DMS153 (cell line): ENCODE data around the gene ALLC.

Source experiments
- DNase-seq: peaks from one replicate; lab custom pipeline; 2025; lab: John Stamatoyannopoulos, UW

Gene ALLC

GRCh38 chr2:3725458-3726250 is 67.7 kb downstream of the ALLC start:
- DNase-seq = no peak

- no peak for DNase-seq
Measured at GRCh38 chr2:3726511-3726910, 68.5 kb downstream of the ALLC start.

DNA sequence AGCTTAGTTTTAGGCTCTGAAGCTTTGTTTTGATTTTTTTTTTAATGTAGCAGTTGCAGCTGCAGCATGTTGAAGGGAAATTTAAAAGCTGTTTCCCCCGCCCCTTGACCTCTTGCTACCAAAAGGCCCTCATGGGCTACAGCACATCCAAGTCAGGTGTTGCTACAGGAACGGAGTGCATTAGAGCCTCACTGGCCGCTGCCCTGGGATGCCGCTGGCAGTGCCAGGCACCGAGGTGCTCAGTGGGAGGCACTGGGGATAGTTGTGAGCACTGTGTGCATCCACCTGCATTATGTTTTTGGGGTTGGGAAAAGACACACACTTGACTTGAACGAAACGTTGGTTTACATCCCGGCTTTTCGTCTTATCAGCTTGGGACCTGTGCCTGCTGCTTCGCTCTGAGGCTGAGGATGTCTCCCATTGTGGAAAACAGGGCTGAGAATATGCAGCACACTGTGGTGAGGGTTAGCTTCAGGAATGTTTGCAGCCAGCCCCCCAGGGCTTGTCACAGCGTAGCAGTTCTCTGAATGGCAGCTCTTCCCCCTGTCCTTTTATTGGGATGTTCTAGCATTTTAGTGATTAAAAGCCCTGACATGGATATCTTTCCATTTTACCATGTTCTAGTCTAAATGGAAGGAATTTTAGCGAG is 69.5 kb downstream of the ALLC start:
- DNase-seq = no peak

- DNase-seq = no peak
Measured at GRCh38 chr2:3728104-3729054, 70.4 kb downstream of the ALLC start.

GRCh38 chr2:3729055-3729448 is 71.1 kb downstream of the ALLC start:
- no peak for DNase-seq

DNA sequence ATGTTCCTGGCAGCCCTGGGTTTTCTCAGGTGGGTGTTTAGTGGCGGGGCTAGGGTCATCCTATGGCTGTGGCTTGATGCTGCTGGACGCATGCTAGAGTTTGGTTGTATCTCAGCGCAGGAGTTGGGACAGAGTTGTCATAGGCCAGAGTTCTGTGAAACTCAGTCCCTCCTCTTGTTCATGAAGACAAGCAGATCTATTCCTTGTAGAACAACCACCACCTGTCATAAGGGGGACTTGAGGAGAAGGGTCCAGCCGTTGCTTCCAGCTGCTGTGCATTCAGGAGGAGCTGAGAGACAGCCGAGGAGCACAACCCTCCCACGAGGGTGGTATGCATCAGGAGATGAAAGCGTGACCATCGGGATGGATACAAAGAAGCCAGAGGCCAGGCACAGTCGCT is 71.8 kb downstream of the ALLC start:
- DNase-seq = no peak

DNA sequence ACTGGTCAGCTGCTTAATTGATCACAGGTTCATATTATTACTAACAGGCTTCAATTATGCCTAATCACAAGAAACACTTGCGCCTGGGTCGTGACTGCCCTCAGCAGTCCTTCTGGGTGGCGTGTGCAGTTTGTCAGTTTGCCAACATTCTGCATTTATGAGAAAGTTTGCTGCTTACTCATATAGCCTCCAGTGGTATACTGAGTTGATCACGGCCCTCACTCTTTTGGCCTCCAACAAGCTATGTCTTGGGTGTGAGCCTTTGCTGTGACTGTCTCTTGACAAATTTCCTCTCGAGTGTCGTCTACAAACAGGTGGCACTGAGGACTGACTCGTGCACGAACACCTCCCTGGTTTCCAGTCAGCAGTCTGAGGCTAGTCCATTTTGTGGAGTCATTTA is 72.6 kb downstream of the ALLC start:
- DNase-seq = no peak

GRCh38 chr2:3731829-3732228 is 73.8 kb downstream of the ALLC start:
- no peak for DNase-seq

DNA sequence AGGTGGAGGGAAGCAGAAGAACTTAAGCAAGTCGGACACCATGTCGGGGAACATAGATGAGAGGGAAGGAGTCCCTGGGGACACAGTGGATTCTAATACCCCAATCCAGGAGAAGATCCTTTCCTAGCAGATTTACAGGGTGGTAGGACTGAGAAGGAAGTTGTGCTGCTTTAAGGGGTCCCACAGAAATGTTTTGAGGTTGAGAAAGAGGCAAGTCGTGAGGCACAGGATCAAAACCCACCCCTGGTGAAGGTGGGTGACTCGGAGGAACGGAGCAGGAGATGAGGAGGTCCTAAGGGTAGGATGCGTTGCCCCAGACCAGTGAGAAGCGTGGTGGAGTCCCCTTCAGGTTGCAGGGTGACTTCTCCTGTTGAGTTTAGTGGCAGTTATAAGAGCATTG is 78.1 kb downstream of the ALLC start:
- no peak for DNase-seq

GRCh38 chr2:3737128-3737527 is 79.1 kb downstream of the ALLC start:
- no peak for DNase-seq

DNA sequence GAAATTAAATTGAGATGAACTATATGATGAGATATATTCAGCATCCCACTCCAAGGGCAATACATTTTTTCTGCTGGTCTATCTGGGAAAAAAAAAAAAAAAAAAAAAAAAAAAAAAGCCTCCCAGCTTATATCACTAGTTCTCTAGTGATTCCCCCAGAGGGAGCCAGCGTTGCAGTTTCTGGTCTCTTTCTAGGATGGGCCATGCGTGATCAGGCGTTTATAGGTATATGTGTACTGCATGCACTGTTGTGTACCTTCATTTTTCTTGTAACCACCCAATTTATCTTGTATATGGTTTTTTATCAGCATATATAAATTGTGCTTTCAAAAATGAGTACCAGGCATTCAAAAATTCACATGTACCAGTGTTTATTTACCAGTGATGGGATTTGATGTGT is 80.5 kb downstream of the ALLC start:
- no peak for DNase-seq

GRCh38 chr2:3739313-3739712 is 81.3 kb downstream of the ALLC start:
- no peak for DNase-seq

DNA sequence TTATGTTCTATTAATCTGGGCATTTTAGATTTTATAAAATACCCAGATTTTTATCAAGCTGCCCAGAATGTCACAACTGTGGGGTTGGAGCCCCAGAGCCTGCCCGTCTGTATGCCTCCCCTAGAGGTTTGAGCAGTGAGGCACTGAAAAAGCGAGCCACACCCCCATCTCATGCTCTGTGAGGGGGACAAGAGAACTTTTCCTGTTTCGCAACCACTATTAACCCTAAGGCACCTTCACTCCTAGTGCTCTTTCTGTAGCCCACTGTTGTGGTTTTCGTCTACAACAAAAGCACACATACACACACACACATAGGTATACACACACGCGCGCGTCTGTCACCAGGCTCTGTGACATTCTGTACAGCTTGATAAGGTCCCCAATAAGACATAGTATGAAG is 83.4 kb downstream of the ALLC start:
- DNase-seq = no peak

DNA sequence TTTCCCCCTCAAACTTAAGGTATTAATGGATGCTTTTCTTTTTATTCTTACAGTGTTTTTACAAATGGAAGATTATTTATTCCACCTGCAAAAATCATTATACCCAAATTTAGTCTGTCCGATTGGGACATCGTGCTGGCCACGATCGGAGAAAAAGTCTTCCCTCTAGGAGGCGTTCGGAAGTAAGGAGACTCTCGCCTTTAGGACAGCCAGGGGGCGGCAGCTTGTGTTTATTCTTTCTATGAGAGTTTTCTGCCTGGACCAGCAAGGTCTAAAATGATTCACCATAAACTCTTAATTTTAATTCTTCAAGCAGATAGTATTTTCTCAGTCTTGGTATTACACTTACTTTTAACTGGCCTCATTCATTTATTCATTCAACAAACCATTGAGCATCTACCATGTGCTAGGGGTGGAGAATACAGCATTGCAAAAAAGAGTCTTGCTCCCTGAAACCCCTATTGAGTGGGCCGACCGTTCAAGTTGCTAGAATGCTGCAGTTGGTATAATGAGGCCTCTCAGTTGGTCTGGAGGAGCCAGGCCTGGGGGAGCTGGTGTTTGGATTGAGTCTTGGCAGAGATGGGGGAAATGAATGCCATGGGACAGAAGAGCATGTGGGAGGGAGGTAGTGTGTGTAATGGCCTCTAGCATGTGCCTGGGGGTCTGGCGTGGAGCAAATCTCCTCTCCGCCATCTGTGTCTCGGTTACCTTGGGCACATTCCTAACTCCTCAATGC is 84.0 kb downstream of the ALLC start:
- no peak for DNase-seq

GRCh38 chr2:3742743-3743508 is 84.9 kb downstream of the ALLC start:
- no peak for DNase-seq

GRCh38 chr2:3743951-3744555 is 86.1 kb downstream of the ALLC start:
- DNase-seq = no peak

GRCh38 chr2:3745920-3746319 is 87.9 kb downstream of the ALLC start:
- no peak for DNase-seq

DNA sequence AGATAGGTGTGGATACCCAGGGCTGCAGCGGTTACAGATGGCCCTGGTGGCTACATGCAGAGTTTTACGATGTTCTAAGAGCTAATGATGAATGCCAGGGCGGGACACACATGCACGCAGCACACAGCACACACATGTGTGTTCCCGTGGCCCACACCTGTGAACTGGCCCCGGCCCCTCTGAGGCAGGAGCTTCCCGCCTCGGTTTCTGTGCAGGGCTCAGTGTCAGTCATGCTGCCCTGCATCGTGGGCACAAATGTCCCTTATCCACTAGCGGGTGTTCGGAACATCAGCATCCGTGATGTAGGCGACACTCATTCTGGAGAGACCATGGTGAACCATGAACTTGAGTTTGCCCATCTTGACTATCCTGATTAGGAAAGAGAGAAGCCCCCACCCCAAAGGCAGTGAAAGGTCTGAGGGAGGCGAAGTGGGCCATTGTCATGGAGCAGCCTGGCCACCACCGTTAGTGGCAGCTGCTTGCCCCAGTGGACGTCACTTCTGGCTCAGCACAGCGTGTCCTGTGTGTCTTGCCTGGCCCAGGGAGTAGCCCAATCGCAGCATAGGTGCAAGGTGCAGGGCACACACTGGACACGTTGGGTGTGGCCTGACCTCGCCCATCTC is 89.1 kb downstream of the ALLC start:
- DNase-seq = no peak

GRCh38 chr2:3747826-3748225 is 89.8 kb downstream of the ALLC start:
- DNase-seq = no peak

DNA sequence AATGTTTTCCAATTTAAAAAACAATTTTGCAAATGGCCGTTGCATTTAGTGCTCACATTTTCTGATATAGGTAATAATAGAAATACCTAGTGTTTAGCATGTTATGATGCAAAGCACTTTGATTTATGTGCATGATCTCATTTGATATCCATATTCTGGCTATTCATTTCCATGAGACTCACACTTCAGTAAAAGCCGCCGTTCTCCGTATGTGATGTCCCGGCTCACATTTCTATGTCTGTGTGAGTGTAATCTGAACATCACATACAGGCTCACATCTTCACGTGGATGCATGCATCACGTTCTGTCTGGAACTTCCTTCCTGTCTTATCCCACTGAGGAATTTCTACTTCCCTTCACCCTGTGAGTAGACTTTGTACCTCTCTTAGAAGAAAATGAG is 91.2 kb downstream of the ALLC start:
- DNase-seq = no peak
